AML-193 (cell line): ENCODE measurements around the gene C1orf159.
A peak's percentile ranks its signal among the peaks of the same experiment; 100 is the strongest.
"Not testable (repeated sequence)": the region's sequence is repeated elsewhere in the genome, so short reads cannot be mapped to it uniquely, and the experiment has no call there.

Source experiments
- DNase-seq, 2 experiments: peaks; one replicate each; lab custom pipeline; 2025; lab: John Stamatoyannopoulos, UW

The C1orf159 gene

DNA sequence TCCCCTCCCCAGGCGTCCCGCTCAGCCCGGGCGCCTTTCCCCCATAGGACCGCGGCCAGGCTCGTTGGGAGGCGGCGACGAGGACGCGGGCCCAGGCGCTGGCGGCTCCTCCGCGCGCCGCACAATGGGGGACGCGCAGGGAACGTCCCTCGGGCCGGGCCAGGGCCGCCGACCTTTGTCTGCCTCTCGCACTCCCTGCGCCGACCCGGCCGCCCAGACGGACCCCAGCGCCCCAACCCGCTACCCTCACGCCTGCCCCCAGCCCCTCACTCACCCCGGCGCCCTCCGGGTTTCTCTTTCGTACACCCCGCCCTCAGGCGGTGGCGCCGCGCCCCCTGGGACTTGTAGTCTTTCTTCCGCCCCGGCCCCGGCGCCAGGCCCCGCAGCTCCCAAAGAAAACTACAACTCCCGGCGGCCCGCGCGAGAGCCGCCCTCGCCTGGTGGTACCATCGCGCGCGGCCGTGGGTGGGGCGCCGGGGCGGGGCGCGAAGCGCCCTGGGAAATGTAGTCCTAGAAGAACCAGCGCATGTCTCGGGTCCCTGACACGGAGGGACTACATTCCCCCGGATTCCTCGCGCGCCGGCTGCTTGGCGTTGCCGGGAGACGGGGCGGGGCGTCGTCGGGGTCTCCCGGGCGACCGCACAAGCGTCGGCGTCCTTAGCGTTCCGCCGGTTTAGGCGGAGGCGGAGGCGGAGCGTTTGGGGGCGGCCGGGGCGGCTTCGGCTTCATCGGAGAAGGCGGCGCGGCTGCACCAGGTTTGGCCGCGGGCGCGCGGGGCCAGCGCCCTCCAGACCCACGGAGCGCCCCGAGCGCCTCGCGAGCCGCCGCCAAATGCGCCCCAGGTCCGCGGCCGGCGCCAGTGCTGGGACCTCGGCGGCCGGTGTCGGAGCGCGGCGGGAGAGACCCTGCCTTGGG, at the start of gene C1orf159:
TSS of gene C1orf159 (minus strand) at position 304 of the 915 bp plus-strand sequence. CDS start 24,546 bp downstream, outside the sequence.
- peak; percentile 94 to 95 for DNase-seq

- no peak for DNase-seq
These were observed 49.6 kb upstream of the C1orf159 start for GRCh38 chr1:1165485-1165884.

DNA sequence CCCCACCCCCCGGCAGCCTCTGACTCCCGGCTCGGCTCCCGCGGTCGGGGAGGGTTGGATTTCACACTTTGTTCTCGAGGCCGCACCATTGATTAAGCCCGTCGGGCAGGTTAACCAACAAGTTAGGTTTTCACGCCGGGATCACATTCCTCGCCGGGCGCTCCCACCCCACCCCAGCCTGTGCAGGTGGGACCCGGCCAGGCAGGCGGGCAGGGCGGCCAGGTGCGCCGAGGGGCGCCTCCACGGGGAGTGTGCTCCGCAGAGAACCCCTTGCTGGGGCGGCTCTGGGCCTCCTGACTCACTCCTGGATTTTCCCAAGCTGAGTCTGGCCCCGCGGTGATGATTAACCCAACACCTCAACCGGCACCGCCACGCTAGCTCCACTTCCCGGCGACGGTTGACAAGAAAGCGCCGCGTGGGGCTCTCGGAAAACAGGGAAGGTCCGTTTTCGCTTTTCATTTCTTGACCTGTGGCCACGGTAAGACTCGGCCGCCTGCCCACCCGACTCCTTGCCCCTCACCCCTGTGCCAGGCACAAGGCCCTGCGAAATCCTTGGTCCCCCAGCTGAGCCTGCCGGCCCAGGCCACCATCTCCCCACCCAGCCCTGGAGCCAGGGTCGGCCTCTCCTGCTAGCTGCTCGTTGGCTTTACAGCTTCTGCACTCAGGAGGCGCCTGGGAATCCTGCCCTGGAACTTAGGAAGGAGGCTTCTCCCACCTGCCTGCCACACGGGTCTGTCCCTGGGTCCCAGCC, 49.0 kb upstream of the C1orf159 start:
- no peak for DNase-seq

GRCh38 chr1:1164361-1164700, 48.4 kb upstream of the C1orf159 start:
- no peak for DNase-seq

- no peak for DNase-seq
These were observed 47.7 kb upstream of the C1orf159 start for GRCh38 chr1:1163538-1164070.

DNA sequence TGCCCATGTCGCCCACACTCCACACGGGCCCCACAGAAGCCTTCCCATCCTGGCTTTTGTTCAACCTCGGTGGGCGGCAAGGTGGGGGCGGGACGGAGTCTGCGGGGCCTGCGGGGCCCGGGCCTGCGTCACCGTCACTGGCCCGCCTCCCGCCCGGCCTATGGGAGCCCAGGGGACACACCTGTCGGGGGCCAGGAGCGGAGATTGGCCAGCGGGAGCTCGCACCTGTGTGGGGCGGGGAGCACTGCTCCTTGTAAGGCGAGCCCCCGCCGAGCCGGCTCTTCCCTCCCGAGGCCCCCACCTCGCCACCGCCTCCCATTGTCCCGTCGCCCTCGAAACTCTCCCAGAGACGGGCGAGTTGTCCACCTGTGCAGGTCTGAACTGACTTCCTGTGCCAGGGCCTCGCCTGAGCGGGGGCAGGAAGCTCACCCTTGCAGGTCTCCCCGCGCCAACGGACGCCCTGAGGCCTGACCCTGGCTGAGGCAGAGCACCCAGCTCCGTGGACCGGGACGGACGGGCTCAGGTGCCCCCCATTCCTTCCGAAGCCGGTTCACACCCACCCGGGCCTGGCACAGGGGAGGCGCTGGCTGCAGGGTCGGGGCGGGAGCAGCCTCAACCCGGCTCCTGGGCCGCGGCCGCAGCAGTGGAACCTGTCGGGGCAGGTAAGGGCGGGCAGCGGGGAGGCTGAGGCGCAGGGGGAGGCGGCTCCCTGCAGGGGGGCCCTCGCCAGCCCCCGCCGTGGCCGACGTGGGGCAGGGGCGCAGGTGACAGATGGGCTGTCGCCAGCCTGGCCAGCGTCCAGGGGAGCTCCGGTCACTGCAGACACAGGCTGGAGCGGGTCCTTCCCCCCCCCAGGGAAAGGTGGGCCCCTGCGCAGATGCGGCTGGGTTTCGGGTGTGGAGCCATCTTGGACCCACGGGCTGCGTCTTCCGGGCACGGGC, 47.0 kb upstream of the C1orf159 start:
- DNase-seq: no peak

DNA sequence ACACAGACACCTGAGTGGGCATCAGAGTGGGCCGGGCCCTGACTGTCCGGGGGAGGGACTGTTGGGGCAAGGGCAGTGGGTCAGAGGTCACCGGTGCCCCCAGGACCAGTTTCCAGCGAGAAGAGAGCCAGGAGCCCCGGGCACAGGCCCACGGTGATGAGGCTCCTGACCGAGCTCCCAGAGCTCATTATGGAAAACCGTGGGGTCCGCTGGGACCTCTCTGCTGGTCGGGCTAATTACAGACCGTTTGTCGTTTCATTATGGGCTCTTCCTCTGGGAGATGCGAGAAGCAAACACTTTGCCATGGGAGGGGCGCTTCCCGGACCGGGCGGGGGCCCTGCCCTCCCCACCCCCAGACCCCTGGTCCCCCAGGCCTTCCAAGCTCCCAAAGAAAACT, 45.8 kb upstream of the C1orf159 start:
- no peak for DNase-seq

GRCh38 chr1:1161078-1161682, 45.3 kb upstream of the C1orf159 start:
- no peak for DNase-seq

- DNase-seq: no peak
These were observed 44.5 kb upstream of the C1orf159 start for GRCh38 chr1:1160281-1160930.

DNA sequence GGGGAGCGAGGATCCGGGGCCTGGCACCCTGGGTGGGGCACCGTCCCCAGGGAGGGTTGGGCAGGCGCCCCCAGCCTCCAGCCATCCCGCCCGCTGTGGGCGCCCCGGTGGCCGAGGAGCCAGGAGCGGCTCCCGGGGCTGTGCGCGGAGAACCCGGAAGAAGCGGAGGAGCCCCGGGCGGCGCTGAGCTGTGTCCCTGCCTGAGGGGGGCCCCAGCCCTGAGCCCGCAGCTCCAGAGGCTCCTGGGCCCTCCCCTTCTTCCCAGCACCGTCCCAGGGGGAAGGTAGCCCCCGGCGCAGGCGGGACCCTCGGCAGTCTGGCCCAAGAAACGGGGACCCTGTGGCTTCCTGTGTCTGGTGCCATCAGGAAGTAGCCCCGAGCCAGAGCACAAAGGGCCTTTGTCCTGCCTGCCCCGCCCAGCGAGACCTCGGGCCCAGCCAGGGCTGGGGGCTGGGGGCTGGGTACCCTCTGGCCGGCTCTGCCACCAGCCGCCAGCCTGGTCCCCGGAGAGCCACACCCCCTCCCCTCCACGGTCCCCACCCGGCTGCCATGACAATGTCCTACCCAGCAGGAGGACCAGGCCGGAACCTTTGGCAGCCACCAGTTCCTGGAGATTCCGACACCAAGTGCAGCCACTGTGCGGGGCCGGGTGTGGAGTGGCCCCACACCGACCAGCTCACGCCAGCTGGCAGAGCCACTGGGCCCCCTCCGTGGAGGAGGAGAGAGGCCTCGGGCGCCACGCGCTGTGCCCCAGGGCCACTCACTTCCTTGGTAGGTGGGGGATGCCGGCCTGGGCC, 42.2 kb upstream of the C1orf159 start:
- DNase-seq: no peak

GRCh38 chr1:1157426-1157913, 41.6 kb upstream of the C1orf159 start:
- no peak for DNase-seq

GRCh38 chr1:1157033-1157365, 41.1 kb upstream of the C1orf159 start:
- DNase-seq: no peak

DNA sequence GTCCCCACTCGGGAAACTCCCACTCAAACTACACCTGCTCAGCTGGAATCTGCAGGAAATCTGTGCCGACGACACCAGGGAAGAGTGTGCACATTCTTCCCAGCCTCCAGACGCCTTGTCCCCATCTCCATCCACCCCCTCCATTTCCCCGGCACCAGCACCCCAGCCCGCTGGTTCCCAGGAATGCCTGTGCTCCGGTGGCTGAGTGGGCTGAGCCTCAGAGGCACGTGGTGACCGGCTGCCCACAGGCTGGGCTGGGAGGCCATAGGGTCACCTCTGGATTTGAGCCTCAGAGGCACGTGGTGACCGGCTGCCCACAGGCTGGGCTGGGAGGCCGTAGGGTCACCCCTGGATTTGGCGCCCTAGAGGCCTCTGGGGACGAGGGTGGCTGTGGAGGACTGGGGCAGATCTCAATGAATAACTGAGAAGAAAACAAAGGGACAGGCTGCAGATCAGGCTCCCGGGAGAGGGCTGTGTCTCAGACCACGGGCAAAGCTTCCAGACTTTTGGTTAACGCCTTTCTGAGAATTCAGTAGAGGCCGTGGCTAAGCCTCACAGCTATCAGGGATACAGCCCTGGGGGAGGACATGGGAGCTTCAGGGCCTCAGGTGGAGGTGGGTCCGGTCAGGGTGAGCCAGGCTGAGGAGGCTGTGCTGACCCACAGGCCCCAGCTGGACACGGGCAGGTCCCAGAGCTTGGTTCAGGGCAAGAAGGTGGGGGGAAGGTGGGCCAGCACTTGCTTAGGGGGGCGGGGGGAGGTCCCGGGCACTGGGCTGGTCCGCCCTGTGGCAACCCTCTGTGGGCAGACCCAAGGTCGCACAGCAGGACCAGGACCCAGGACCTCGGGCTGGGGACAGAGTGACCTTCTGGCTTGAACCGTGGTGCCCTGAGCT, 40.5 kb upstream of the C1orf159 start:
- no peak for DNase-seq

GRCh38 chr1:1155258-1155657, 39.4 kb upstream of the C1orf159 start:
- DNase-seq: no peak

DNA sequence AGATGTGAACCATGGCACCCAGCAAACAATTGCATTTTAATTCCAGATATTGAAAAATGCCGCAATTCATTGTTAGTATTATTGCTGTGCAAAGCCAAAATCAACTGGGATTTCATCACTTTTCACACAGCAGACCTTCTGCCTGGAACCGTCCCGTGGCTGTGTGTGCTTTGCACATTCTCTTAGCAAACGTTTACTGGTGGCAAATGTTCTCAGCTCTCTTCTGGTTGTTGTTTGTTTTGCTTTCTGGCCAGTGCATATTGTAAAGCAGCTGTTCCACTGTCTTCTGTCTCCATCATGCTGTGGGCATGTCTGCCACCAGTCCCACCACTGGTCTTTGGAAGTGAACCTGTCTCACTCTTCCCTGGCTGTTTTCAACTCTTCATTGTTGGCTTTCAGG, 38.0 kb upstream of the C1orf159 start:
- no peak for DNase-seq

DNA sequence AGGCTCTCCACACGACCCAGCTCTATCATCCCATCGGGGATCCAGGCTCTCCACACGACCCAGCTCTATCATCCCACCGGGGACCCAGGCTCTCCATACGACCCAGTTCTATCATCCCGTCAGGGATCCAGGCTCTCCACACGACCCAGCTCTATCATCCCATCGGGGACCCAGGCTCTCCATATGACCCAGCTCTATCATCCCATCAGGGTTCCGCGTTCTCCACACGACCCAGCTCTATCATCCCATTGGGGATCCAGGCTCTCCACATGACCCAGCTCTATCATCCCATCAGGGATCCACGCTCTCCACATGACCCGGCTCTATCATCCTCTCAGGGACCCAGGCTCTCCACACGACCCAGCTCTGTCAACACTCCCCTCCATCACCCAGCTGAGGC, 37.3 kb upstream of the C1orf159 start:
- not testable (repeated sequence) for DNase-seq

- DNase-seq: not testable (repeated sequence)
These were observed 36.5 kb upstream of the C1orf159 start for GRCh38 chr1:1152431-1152830.

GRCh38 chr1:1151306-1151705, 35.4 kb upstream of the C1orf159 start:
- DNase-seq: no peak

DNA sequence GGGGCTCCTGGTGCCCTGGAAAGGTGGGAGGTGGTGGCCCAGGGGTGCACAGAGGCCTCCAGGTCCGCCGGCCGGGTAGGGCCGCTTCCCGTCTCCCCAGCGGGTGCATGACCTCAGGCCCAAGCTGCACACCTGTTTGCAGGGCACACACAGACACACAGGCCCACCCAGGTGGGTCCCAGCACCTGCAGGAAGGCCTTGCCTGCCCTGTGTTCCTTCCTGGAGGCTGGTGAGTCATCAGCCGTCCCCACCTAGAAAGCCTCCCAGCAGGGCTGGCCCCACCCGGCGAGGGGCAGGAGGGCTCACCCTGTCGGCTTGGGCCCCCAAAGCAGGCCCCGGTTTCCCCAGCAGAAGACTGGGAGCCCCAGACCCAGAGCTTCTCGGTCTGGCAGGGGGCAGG, 34.2 kb upstream of the C1orf159 start:
- no peak for DNase-seq
